ENCODE data around the gene LY86. TPM values are rescaled to one million over a fixed set of nuclear protein-coding genes. Genes with fewer than 3 reads are reported as not detected.

Gene LY86
- total RNA-seq, 3 donors from 2014 or later (not counting 1 experiment from before 2014, with no cell fraction given) = 2.0 to 5.1 (median 2.2) TPM

- H3K27ac ChIP-seq (ENCODE audit: low read length) = no peak overlapping the region
- Mint-ChIP-seq H3K4me3 (no peak overlapping the region), H3K9me3 (no peaks in the 10 kb centered on the region)
Observed at GRCh38 chr6:6634735-6635075, 46.2 kb downstream of the LY86 start.

DNA sequence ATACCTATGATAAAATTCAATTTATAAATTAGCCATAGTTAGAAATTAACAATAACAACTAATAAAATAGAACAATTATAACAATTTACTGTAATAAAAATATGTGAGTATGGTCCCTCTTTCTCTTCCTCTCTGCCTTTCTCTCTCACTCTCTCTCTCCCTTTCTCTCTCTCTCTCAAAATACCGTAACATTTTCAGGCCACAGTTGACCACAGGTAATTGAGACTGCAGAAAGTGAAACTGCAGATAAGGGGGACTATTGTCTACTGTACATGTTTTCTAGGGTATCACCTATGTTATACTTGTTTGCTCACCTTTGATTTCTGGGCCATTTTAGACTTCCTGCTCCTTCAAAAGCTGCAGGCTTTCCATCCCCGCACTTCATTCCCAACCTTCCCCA, 46.8 kb downstream of the LY86 start:
- DNase-seq (no peak), ATAC-seq (no peak)
- WGBS (ENCODE audit: insufficient coverage) = 94% methylated on average over 1 of the region's 2 CpGs
- Histone ChIP-seq H3K27ac (ENCODE audit: low read length) (no peak overlapping the region), H3K4me1 (ENCODE audit: control insufficient read depth, insufficient read depth, low read length) (no peaks in the 10 kb centered on the region), H3K36me3 (ENCODE audit: control insufficient read depth, insufficient read depth, low read length) (no peaks in the 10 kb centered on the region), H3K9me3 (ENCODE audit: control insufficient read depth, insufficient read depth, low read length) (no peaks in the 10 kb centered on the region), H3K4me3 (ENCODE audit: low read length) (no peak overlapping the region), H3K27me3 (ENCODE audit: control insufficient read depth, insufficient read depth, low read length) (no peaks in the 10 kb centered on the region)
- peaks cover 0 to 13% of the 10 kb centered on the region in 2 donors for H3K4me1 Mint-ChIP-seq
- no peaks in the 10 kb centered on the region for H3K36me3 Mint-ChIP-seq
- TF ChIP-seq CTCF (IDR thresholded peaks at IDR 0.05) = no peak
- H3K9me3 Mint-ChIP-seq = no peaks in the 10 kb centered on the region
- intact Hi-C loops (cut with micrococcal nuclease) = no loop called here
- H3K27me3 Mint-ChIP-seq (ENCODE audit: low read depth in 2 of 2) = no peaks in the 10 kb centered on the region
- H3K27ac Mint-ChIP-seq = no peak overlapping the region
- H3K4me3 Mint-ChIP-seq = no peak overlapping the region

More at GRCh38 chr6:6634735-6635075, 46.2 kb downstream of the LY86 start:
- no peaks in the 10 kb centered on the region for H3K36me3 Mint-ChIP-seq
- intact Hi-C loops (cut with micrococcal nuclease) = no loop called here
- H3K27ac Mint-ChIP-seq = no peak overlapping the region
- Histone ChIP-seq H3K27me3 (ENCODE audit: control insufficient read depth, insufficient read depth, low read length) (no peaks in the 10 kb centered on the region), H3K4me1 (ENCODE audit: control insufficient read depth, insufficient read depth, low read length) (no peaks in the 10 kb centered on the region), H3K9me3 (ENCODE audit: control insufficient read depth, insufficient read depth, low read length) (no peaks in the 10 kb centered on the region), H3K36me3 (ENCODE audit: control insufficient read depth, insufficient read depth, low read length) (no peaks in the 10 kb centered on the region), H3K4me3 (ENCODE audit: low read length) (no peak overlapping the region)
- no peaks in the 10 kb centered on the region for H3K27me3 Mint-ChIP-seq (ENCODE audit: low read depth in 2 of 2)
- no peak for DNase-seq
- TF ChIP-seq CTCF (IDR thresholded peaks at IDR 0.05) = no peak
- 100% methylated on average over 1 of the region's 1 CpG for WGBS (ENCODE audit: insufficient coverage)
- peaks cover 0 to 13% of the 10 kb centered on the region in 2 donors for H3K4me1 Mint-ChIP-seq
- ATAC-seq = no peak

GRCh38 chr6:6635869-6636268, 47.3 kb downstream of the LY86 start:
- TF ChIP-seq CTCF (IDR thresholded peaks at IDR 0.05) = no peak
- Mint-ChIP-seq H3K36me3 (no peaks in the 10 kb centered on the region), H3K4me3 (no peak overlapping the region), H3K27me3 (ENCODE audit: low read depth in 2 of 2) (no peaks in the 10 kb centered on the region), H3K27ac (no peak overlapping the region), H3K9me3 (no peaks in the 10 kb centered on the region), H3K4me1 (peaks cover 0 to 13% of the 10 kb centered on the region in 2 donors)
- DNase-seq (no peak), ATAC-seq (no peak)
- no peak overlapping the region for H3K27ac ChIP-seq (ENCODE audit: low read length)
- H3K27me3 ChIP-seq (ENCODE audit: control insufficient read depth, insufficient read depth, low read length) = no peaks in the 10 kb centered on the region
- H3K9me3 ChIP-seq (ENCODE audit: control insufficient read depth, insufficient read depth, low read length) = no peaks in the 10 kb centered on the region
- WGBS (ENCODE audit: insufficient coverage) = 92% methylated on average over 3 of the region's 3 CpGs
- H3K4me1 ChIP-seq (ENCODE audit: control insufficient read depth, insufficient read depth, low read length) = no peaks in the 10 kb centered on the region
- no peak overlapping the region for H3K4me3 ChIP-seq (ENCODE audit: low read length)
- intact Hi-C loops (cut with micrococcal nuclease) = no loop called here
- no peaks in the 10 kb centered on the region for H3K36me3 ChIP-seq (ENCODE audit: control insufficient read depth, insufficient read depth, low read length)

GRCh38 chr6:6639572-6639971, 51.1 kb downstream of the LY86 start:
- 97% methylated on average over 4 of the region's 4 CpGs for WGBS (ENCODE audit: insufficient coverage)

More at GRCh38 chr6:6639572-6639971, 51.1 kb downstream of the LY86 start:
- no peak overlapping the region for H3K4me3 Mint-ChIP-seq
- H3K36me3 Mint-ChIP-seq = no peaks in the 10 kb centered on the region
- no peak overlapping the region for H3K27ac Mint-ChIP-seq
- Histone ChIP-seq H3K36me3 (ENCODE audit: control insufficient read depth, insufficient read depth, low read length) (no peaks in the 10 kb centered on the region), H3K4me1 (ENCODE audit: control insufficient read depth, insufficient read depth, low read length) (no peaks in the 10 kb centered on the region), H3K27ac (ENCODE audit: low read length) (no peak overlapping the region), H3K9me3 (ENCODE audit: control insufficient read depth, insufficient read depth, low read length) (no peaks in the 10 kb centered on the region), H3K27me3 (ENCODE audit: control insufficient read depth, insufficient read depth, low read length) (no peaks in the 10 kb centered on the region), H3K4me3 (ENCODE audit: low read length) (no peak overlapping the region)
- no peak for ATAC-seq
- peaks cover 0 to 9% of the 10 kb centered on the region in 2 donors for H3K4me1 Mint-ChIP-seq
- no peaks in the 10 kb centered on the region for H3K9me3 Mint-ChIP-seq
- no peak for TF ChIP-seq CTCF (IDR thresholded peaks at IDR 0.05)
- no peaks in the 10 kb centered on the region for H3K27me3 Mint-ChIP-seq (ENCODE audit: low read depth in 2 of 2)
- no peak for DNase-seq
- intact Hi-C loops (cut with micrococcal nuclease) = no loop called here

Measured in natural killer cell (primary cell).